Measurements from ENCODE around the gene PUSL1.

The PUSL1 gene

DNA sequence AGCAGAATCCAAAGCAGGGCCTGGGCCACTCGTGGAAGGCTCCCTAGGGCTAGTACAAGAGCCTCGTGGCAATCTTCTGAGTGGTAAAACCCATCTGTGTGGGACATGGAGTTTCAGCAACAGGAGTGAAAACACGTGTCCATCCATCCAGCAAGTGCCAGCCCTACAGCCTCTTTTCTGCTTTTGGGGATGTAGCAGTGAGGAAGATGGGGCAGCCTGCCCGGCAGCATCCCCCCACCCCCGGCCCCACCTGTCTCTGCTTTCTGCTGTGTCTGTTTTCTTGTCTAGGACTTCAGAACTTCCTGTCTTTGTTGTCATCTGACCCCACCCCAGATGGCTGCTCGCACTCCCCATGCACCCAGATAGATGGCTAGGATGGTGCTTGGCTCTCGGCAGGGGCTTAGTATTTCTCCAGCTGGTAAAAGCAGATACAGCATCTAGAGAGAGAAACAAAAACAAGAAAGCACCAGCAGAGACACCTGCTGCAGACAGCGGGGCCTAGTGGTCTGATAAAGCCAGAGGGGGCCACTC is 17.7 kb downstream of the PUSL1 start:
- DNase-seq: no peak

DNA sequence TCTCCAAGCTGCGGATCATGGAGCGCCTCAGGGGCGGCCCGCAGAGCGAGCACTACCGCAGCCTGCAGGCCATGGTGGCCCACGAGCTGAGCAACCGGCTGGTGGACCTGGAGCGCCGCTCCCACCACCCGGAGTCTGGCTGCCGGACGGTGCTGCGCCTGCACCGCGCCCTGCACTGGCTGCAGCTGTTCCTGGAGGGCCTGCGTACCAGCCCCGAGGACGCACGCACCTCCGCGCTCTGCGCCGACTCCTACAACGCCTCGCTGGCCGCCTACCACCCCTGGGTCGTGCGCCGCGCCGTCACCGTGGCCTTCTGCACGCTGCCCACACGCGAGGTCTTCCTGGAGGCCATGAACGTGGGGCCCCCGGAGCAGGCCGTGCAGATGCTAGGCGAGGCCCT is 18.9 kb downstream of the PUSL1 start:
- no peak for DNase-seq

DNA sequence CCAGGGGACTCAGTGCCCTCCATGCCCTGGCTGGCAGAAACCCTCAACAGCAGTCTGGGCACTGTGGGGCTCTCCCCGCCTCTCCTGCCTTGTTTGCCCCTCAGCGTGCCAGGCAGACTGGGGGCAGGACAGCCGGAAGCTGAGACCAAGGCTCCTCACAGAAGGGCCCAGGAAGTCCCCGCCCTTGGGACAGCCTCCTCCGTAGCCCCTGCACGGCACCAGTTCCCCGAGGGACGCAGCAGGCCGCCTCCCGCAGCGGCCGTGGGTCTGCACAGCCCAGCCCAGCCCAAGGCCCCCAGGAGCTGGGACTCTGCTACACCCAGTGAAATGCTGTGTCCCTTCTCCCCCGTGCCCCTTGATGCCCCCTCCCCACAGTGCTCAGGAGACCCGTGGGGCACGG is 19.9 kb downstream of the PUSL1 start:
- DNase-seq: no peak

DNA sequence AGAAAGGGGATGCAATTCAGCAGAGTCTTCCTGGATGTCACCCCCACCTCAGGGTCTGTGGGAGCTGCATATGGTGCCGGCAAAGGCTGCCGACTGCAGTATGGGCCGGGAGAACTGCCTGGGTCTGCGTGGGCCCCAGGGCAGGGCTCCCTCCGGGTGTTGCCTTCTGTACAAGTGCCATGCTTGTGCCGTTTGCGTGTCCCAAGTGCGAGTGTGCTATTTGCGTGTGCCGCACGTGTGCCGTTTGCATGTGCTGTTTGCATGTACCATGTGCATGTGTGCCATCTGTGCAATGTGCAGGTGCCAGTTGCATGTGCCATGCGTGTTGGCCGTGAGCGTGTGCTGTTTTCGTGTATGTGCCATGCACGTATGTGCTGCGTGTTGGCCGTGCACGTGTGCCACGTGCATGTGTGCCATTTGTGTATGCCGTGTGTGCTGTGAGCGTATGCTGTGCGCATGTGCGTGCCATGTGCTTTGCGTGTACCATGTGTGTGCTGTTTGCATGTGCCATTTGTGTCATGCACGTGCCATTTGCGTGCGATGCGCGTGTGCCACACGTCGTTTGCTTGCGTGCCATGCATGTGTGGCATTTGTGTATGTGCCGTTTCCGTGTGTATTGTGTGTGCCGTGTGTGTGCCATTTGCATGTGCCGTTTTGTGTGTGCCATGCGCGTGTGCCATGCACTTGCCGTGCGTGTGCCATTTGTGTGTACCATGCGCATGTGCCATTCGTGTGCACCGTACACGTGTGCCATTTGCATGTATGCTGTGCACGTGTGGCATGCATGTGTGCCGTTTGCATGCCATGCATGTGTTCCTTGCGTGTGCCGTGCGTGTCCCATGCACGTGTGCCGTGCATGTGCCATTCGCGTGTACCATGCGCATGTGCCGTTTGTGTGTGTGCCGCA is 21.2 kb downstream of the PUSL1 start:
- DNase-seq: no peak

DNA sequence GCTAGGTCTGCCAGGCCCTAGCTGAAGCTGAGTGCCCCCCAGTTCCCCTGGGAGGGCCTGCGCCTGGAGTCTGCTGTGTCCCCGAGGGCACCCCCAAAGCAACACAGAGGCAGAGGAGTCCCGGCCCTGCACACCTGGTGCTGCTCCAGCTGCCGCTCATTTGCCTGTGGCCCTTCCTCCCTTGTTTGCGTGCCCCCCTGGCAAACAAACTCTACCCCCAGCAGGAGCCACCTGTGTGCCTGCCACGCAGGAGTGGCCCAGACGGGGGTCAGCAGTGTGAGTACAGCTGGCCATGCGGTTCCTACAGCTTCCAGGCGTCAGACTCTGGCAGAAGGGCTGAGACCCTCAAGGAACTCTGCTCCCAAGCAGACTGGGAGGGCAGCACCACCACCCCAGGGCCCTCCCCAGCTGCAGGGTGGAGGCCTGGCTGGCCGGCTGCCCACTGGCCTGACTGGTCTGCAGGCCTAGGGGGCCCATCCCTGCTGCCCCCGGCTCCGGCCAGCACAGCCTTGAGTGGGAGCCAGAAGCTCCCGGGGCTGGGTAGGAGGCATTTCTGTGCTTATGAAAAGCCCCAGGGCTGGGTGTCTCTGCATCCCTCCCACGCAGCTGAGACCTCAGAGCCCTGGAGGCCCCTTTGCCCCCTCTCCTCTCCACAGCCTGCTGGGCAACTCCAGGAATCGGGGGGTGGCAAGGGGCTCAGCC is 22.1 kb downstream of the PUSL1 start:
- DNase-seq: no peak

DNA sequence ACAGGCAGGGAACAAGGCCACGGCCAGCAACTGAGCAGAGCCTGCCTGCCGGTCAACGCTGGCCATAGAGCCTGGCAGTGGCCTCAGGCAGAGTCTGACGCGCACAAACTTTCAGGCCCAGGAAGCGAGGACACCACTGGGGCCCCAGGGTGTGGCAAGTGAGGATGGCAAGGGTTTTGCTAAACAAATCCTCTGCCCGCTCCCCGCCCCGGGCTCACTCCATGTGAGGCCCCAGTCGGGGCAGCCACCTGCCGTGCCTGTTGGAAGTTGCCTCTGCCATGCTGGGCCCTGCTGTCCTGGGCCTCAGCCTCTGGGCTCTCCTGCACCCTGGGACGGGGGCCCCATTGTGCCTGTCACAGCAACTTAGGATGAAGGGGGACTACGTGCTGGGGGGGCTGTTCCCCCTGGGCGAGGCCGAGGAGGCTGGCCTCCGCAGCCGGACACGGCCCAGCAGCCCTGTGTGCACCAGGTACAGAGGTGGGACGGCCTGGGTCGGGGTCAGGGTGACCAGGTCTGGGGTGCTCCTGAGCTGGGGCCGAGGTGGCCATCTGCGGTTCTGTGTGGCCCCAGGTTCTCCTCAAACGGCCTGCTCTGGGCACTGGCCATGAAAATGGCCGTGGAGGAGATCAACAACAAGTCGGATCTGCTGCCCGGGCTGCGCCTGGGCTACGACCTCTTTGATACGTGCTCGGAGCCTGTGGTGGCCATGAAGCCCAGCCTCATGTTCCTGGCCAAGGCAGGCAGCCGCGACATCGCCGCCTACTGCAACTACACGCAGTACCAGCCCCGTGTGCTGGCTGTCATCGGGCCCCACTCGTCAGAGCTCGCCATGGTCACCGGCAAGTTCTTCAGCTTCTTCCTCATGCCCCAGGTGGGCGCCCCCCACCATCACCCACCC is 22.9 kb downstream of the PUSL1 start, which contains the start of gene TAS1R3:
TAS1R3 (plus strand) TSS at position 213 of the 898 bp plus-strand sequence; CDS start at position 279, 66 bp downstream.
- no peak for DNase-seq

DNA sequence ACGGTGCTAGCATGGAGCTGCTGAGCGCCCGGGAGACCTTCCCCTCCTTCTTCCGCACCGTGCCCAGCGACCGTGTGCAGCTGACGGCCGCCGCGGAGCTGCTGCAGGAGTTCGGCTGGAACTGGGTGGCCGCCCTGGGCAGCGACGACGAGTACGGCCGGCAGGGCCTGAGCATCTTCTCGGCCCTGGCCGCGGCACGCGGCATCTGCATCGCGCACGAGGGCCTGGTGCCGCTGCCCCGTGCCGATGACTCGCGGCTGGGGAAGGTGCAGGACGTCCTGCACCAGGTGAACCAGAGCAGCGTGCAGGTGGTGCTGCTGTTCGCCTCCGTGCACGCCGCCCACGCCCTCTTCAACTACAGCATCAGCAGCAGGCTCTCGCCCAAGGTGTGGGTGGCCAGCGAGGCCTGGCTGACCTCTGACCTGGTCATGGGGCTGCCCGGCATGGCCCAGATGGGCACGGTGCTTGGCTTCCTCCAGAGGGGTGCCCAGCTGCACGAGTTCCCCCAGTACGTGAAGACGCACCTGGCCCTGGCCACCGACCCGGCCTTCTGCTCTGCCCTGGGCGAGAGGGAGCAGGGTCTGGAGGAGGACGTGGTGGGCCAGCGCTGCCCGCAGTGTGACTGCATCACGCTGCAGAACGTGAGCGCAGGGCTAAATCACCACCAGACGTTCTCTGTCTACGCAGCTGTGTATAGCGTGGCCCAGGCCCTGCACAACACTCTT is 23.8 kb downstream of the PUSL1 start:
- DNase-seq: no peak

DNA sequence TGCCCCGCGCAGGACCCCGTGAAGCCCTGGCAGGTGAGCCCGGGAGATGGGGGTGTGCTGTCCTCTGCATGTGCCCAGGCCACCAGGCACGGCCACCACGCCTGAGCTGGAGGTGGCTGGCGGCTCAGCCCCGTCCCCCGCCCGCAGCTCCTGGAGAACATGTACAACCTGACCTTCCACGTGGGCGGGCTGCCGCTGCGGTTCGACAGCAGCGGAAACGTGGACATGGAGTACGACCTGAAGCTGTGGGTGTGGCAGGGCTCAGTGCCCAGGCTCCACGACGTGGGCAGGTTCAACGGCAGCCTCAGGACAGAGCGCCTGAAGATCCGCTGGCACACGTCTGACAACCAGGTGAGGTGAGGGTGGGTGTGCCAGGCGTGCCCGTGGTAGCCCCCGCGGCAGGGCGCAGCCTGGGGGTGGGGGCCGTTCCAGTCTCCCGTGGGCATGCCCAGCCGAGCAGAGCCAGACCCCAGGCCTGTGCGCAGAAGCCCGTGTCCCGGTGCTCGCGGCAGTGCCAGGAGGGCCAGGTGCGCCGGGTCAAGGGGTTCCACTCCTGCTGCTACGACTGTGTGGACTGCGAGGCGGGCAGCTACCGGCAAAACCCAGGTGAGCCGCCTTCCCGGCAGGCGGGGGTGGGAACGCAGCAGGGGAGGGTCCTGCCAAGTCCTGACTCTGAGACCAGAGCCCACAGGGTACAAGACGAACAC is 24.5 kb downstream of the PUSL1 start:
- DNase-seq: no peak

DNA sequence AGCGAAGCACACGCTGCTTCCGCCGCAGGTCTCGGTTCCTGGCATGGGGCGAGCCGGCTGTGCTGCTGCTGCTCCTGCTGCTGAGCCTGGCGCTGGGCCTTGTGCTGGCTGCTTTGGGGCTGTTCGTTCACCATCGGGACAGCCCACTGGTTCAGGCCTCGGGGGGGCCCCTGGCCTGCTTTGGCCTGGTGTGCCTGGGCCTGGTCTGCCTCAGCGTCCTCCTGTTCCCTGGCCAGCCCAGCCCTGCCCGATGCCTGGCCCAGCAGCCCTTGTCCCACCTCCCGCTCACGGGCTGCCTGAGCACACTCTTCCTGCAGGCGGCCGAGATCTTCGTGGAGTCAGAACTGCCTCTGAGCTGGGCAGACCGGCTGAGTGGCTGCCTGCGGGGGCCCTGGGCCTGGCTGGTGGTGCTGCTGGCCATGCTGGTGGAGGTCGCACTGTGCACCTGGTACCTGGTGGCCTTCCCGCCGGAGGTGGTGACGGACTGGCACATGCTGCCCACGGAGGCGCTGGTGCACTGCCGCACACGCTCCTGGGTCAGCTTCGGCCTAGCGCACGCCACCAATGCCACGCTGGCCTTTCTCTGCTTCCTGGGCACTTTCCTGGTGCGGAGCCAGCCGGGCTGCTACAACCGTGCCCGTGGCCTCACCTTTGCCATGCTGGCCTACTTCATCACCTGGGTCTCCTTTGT is 25.3 kb downstream of the PUSL1 start:
- DNase-seq: no peak

DNA sequence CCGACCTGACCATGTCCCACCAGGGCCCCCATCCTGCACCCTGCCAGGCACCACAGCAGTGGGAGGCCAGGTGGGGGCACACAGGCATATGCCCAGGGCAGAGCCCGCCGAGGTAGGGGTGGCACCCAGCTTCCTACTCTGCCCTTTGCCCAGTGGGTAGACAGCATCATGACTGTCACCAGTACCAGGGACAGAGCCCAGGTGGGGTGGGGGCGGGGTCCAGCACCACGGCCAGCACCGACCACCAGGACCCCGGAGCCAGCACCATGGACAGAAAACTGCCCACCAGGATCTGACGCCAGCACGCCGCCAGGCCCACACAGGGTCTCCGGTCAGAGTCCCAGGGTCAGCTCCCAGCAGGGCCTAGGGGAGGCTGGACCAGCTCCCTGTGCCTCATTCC is 26.4 kb downstream of the PUSL1 start:
- no peak for DNase-seq

DNA sequence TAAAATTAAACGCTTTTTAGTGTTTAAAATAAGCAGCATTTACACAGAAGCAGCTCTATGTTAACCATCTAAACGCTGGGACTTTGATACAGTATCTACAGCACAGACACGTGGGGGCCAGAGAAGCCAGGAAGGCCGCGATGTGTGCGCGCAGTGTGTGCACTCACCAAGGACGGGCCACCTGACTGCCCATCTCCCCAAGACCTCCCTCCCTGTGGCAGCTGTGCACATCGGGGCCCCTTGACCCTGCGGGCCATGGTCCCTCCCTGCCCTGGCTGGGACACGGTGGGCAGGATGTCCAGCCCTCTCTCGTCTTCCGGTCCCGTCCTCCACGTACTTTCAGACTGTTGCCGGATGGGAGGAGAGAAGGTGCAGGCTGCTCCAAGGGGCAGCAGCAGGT is 26.9 kb downstream of the PUSL1 start:
- no peak for DNase-seq

DNA sequence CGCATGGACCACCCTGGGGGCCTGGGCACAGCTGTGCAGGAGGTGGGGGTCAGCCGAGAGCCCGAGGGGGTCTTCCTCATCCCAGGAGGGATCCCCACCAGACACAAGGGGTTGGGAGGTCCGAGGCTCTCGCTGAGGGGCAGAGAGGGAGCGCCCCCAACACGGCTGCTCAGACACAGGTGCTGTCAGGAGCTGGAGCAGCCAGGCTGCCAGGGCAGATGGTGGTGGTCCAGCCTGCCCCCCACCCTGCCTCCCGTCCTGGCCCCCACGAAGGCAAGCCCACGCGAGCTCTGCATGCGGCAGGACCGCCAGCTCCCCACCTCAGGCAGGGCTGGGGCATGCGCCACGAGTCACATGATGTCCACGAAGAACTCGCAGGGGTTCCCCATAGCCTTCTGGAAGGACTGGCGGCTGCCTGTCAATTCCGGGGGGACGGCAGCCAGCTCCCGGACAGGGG is 27.4 kb downstream of the PUSL1 start:
- no peak for DNase-seq

DNA sequence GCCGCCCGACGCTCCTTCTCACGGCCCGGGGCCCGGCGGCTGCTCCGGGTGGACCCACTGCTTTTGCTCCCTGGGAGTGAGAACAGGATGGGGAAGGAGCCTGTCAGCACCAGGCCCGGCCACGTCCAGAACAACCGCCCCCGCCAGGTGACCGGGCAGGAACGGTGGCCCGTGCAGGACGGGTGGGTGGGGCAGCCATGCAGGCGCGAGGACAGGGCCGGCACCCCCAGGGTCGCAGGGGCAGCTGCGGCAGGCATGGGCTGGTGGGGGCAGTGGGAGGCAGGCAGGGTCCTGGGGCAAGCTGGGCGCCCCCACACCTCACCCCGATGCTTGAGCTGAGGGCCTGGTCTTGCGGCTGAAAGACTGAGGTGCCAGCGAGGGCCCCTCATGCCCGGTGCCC is 28.0 kb downstream of the PUSL1 start:
- no peak for DNase-seq

DNA sequence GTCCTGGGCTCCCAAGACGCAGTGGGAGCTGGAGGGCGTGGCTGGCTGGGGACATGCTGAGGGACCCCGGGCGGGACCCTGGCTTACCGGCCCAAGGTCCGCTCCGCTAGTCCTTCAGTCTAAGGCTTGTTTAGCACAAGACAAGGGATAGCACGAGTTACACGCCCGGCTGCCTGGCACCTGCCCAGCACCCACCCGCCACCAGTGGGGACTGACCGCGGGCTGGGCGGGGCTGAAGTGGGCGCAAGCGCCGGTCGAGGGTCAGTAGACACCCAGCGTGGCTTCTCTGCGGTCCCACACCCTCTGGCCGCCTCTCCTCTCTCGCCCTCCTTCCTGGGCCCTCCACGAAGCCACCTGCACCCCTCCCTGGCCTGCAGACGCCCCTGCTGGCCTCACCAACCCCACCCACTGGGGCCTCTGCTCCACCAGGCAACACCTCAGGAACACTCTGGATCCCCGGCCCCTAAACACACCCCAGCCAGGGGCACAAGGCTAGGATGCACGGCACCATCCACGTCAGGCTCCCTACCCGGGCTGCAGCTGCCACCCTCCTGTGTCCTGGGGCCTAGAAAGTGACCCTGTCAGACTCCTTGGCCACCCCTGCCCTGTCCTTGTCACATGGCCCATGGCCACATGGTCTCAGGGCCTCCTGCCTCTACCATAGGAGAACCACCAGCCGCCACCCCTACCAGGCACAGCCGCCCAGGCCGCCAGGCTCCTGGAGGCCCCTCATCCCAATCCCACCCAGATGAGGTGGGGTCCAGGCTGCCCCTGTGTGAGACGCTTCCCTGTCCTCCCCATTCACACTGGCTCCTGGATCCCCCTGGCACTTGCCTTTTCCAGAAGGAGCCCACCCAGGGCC is 28.8 kb downstream of the PUSL1 start:
- no peak for DNase-seq

DNA sequence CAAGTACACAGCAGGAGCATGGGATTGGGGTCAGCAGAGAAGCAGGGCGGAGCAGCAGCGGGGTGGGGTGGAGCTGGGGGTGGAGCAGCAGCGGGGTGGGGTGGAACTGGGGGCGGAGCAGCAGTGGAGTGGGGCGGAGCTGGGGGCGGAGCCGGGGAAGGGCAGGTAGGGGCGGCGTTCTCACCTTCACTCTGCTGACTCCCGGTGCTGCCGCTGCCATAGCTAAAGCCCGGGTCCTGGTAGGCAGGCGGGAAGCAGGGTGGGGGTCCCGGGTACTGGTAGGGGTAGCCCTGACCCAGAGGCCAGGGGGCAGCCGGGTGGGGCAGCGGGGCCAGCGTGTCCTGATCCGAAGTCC is 29.4 kb downstream of the PUSL1 start:
- DNase-seq: no peak

DNA sequence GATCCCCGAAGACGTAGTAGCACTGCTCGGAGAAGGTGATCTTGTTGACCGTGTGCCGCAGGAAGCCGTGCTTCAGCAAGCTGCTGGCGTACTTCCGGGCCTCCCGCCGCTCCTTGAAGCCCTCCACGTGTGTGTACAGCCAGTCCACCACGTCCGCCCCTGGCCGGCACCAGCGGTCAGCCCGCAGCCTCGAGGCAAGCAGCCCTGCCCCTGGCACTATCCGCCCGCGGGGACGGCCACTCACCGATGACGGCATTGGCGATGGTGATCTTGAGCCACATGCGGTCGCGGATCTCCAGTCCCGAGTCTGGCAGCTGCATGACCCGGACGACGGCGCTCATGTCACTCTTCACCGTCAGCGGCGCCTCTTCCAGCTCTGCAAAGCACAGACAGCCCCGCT is 29.9 kb downstream of the PUSL1 start:
- no peak for DNase-seq

DNA sequence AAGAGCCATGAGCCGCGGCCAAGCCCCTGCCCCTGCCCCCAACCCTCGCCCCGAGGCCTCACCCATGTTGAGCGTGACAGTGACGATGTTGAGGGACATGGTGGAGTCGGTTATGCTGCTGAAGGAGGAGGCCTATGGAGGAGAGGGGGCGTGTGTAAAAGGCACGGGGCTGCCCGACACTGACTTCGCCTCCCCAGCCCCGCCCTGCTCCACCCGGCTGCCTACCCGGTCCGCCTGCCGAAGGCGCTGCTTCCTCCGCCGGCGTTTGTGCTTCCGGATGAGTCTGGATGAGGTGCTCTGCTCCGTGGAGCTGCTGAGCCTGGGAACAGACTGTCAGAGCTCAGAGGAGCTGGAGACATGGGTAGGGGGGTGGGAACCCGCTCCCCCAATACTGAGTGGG is 31.8 kb downstream of the PUSL1 start:
- no peak for DNase-seq

DNA sequence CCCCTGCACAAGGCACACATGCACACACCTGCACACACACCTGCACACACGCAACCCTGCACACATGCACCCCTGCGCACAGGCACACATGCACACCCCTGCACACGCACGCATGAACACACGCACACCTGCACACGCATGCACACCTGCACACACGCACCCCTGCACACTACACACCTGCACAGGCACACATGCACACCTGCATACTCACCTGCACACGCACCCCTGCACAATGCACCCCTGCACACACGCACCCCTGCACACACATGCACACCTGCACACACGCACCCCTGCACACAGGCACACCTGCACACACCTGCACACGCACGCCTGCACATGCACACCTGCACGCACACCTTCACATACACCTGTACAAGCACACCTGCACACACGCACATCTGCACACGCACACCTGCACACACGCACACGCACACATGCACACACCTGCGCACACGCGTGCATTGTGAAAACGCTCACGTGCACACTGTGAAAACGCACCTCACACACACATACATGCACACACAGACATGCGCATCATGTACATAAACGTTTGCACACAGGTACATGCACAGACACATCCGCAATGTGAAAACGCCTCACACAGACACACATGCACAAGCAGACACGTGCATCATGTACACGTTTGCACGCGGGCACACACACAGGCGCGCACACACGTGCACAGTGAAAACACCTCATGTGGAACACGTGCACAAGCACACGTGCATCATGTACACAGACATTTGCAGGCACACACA is 32.6 kb downstream of the PUSL1 start:
- DNase-seq: no peak

DNA sequence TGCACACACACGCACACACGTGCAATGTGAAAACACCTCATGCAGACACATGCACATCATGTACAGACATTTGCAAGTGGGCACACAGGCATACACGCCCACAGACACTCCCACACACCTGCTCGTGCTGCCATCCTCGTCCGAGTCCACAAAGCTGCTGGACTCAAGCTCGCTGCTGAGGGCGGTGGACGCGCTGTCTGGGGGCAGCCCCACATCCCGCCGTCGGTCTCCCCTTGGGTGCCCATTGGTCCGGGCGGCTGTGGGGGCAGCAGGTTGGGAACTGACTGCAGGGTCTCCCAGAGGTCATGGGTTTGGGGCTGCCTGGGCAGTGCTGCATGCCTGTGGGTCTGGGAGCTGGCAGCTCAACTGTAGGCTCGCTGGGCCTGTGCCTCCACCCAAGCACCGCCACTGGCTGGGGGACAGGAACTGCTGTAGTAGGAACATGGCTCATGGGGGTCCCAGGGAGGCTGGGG is 33.2 kb downstream of the PUSL1 start:
- no peak for DNase-seq

All from NCI-H774 (cell line).